WERI-Rb-1 (cell line): ENCODE data around the gene YTHDF1.
A peak's percentile ranks its signal among the peaks of the same experiment; 100 is the strongest.

ENCODE experiments used
- DNase-seq: peaks from one replicate; pipeline ENCODE4 v3.0.0-alpha.2; 2020
- H3K27ac ChIP-seq: fragments of 250-450 bp; sonication (Bioruptor Pico); 2 replicates; pipeline ENCODE4 v1.5.1; 2020; ENCODE audit warnings: mild to moderate bottlenecking, moderate library complexity
- H3K27me3 ChIP-seq: fragments of 250-450 bp; sonication (Bioruptor Pico); 2 replicates; pipeline ENCODE4 v1.5.1; 2021; ENCODE audit warnings: mild to moderate bottlenecking, low read depth, moderate library complexity; ENCODE audit not compliant: insufficient read depth, severe bottlenecking
- H3K36me3 ChIP-seq: fragments of 250-450 bp; sonication (Bioruptor Pico); 2 replicates; pipeline ENCODE4 v1.5.1; 2020; ENCODE audit warnings: mild to moderate bottlenecking, moderate library complexity
- H3K4me3 ChIP-seq: 2 replicates; pipeline ENCODE4 v1.5.1; 2011; ENCODE audit warnings: low read depth, mild to moderate bottlenecking, control low read depth, low read length
- H3K9me3 ChIP-seq: fragments of 250-450 bp; sonication (Bioruptor Pico); 2 replicates; pipeline ENCODE4 v1.5.1; 2021; ENCODE audit warnings: mild to moderate bottlenecking, moderate library complexity; ENCODE audit not compliant: severe bottlenecking
- TF ChIP-seq, protein P1 (sequence below): IDR thresholded peaks from 2 replicates; pipeline ENCODE4 v1.5.1; 2011; ENCODE audit warnings: low read depth, mild to moderate bottlenecking, control low read depth, inconsistent platforms, low read length

The YTHDF1 gene

DNA sequence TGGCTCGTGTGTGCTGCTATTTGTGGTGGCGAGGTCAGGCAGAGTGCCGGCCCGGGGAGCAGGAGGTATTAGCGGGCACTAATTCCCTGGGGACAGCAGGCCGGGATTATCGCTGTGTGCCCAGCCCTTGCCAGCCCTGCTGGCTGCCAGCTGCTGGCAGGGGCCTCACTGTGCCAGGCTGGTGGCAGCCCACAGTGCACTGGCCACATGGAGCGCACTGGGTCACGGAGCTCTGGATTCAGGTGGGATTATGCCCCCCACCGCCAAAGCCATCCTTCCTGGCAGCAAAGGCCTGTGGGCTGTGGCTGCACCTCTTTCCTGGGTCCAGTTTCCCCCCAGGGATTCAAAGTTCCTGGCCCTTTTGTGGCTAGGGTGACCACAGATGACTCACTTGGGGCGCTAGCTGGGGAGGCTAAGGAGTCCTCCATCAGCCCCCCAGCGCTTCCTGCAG, 59.7 kb downstream of the YTHDF1 start:
- Histone ChIP-seq H3K36me3 (no peaks in the 10 kb centered on the region), H3K4me3 (no peak overlapping the region), H3K9me3 (no peaks in the 10 kb centered on the region), H3K27me3 (no peaks in the 10 kb centered on the region), H3K27ac (no peak overlapping the region)
- TF ChIP-seq, protein P1, sequence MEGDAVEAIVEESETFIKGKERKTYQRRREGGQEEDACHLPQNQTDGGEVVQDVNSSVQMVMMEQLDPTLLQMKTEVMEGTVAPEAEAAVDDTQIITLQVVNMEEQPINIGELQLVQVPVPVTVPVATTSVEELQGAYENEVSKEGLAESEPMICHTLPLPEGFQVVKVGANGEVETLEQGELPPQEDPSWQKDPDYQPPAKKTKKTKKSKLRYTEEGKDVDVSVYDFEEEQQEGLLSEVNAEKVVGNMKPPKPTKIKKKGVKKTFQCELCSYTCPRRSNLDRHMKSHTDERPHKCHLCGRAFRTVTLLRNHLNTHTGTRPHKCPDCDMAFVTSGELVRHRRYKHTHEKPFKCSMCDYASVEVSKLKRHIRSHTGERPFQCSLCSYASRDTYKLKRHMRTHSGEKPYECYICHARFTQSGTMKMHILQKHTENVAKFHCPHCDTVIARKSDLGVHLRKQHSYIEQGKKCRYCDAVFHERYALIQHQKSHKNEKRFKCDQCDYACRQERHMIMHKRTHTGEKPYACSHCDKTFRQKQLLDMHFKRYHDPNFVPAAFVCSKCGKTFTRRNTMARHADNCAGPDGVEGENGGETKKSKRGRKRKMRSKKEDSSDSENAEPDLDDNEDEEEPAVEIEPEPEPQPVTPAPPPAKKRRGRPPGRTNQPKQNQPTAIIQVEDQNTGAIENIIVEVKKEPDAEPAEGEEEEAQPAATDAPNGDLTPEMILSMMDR: no peak
- peak; percentile 61 for DNase-seq

DNA sequence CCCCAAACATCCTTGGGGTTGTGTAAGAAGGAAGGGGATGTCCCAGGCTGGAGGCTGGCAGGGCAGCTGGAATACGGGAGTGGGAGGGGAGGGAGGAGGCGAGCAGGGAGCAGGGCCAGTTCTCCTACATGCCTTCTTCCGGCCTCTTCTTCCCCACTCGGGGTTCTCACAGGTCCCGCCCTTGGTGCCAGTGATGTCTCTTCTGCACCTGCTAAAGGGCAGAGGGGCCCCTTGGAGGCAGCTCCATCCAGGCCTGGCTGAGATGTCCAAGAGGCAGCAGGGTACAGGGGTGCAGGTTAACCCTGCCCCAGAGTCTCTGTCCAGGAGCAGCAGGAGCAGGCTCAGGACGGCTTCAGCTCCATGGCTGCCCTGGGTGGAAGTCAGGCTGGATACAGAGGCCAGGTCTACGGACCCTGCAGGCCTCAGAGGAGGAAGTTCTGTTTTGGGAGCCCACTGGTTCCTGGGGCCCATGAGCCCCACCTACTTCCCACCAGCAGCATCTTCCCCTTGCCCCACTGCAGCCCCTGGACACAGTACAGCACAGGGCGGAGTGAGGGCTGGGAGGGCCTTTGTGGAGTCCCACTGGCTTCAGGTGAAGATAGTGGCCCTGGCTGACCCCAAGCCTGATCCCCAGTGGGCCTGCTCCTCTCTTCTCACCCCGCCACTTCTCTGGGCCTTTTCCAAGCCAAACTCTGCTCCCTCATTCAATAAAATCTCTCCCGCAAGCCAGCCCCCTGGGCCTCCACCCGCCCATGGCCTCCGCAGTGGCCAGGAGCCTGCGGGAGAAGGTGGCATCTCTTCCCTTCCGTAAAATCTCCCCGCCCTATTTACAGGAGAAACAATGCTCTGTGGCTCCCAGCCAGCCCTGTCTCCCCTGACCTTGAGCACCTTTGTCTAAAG, 60.4 kb downstream of the YTHDF1 start:
- Histone ChIP-seq H3K27ac (no peak overlapping the region), H3K27me3 (no peaks in the 10 kb centered on the region), H3K36me3 (no peaks in the 10 kb centered on the region), H3K4me3 (no peak overlapping the region), H3K9me3 (no peaks in the 10 kb centered on the region)
- TF ChIP-seq, protein P1: no peak
- no peak for DNase-seq

DNA sequence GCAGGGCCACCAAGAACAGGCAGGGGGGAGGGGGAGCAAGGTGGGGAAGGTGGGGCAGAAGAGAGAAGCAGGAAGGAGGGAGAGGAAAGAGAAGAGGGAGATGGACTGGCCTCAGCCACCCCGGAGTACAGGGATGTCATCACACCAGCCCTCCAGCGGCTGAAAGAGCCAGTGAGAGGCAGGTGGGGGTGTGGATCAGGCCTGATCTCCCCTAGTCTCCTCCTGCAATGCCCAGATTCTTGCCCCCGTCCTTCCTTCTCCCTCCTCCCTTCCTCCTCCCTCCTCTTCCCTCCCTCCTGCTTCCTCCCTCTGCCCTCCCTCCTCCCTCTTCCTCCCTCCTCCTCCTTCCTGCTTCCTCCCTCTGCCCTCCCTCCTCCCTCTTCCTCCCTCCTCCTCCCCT, 61.5 kb downstream of the YTHDF1 start:
- Histone ChIP-seq H3K36me3 (no peaks in the 10 kb centered on the region), H3K27me3 (no peaks in the 10 kb centered on the region), H3K9me3 (no peaks in the 10 kb centered on the region), H3K4me3 (no peak overlapping the region), H3K27ac (no peak overlapping the region)
- TF ChIP-seq, protein P1: no peak
- no peak for DNase-seq

DNA sequence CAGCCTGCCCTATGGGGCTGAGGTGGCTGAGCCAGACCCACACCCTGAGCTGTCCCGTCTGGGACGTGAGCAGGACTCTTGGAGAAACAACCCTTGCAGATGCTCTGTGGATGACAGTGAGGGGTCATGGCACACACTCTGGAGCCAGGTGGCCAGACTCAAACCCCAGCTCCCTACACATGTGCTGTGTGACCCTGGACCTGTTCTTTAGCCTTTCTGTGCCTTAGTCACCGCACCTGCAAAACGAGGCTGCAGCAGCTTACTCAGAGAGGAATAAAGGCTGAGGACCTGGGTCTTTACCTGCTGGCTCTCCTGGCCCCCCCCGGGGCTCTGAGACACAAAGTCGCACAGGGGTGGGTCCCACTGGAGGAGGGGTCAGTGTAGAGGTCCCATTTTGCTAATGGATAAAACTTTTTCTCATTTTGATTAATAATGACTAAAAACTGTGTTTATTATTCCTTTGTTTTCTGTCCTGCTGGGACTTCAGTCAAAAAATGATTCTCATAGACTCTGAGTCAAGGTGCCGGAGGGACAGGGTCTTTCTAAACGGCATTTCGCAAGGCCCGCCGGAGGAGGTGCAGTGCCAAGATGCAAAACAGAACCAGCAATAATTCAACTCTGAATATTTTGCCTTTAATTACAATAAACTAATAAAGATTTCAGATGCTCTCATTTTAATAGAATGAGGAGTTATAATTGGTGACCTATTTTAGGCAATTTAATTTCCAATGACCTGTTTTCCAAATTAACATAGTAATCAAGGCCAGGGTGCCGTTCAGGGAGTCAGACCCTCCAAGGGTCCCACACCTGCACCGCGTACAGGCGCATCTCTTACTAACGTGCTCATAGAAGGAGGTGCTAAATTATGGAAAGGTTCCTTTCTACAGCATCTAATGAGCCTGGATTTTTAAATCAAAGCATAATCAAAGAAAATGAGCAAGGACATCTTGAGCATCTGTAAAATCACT, 62.4 kb downstream of the YTHDF1 start:
- no peak overlapping the region for H3K27ac ChIP-seq
- H3K36me3 ChIP-seq: no peaks in the 10 kb centered on the region
- no peak overlapping the region for H3K4me3 ChIP-seq
- DNase-seq: no peak
- TF ChIP-seq, protein P1: no peak
- no peaks in the 10 kb centered on the region for H3K27me3 ChIP-seq
- H3K9me3 ChIP-seq: no peaks in the 10 kb centered on the region

DNA sequence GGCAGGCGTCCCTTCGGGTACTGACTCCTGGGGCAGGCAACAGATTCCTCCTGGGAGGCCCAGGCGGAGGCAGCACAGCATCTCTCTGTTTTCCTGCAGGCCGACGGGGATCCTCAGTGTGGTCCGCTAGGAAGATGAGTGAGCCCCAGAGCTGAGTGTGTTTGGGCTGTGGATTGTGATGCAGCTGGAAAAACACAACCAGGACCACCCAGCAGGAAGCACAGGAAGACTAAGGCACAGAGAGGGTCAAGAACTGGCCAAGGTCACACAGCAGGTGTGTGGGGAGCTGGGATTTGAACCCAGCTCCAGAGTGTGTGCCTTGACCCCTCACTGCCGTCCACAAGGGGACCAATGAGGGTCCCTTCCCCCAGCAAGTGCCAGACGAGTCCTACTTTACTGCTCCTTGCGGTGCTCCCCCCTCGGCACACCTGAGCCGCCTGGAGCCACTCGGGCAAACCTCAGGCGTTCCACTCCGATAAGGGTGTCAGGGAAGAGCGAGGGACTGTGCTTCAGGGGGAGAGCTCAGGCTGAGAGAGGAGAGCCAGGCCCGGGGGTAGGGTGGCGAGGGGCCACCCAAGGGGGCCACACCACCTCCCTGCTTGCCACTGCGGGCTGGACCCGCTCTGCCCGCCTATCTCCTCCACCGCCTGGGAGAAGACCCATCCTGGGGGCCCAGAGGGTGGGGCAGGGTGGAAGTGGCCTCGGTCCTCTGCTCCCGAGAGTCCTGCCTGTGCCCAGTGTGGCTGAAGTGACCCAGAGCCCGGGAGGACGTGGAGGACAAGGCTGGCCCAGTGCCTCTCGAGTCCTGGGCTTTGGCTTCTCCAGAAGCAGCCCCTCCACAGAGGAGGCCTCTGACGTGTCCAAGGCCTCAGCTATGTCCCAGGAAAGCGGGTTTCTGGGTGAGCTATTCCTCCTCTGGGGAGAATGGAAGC, 63.3 kb downstream of the YTHDF1 start:
- TF ChIP-seq, protein P1: no peak
- Histone ChIP-seq H3K4me3 (no peak overlapping the region), H3K9me3 (peaks cover 4% of the 10 kb centered on the region), H3K36me3 (no peaks in the 10 kb centered on the region), H3K27ac (no peak overlapping the region), H3K27me3 (no peaks in the 10 kb centered on the region)
- no peak for DNase-seq
